Right ventricle myocardium superior (tissue), 1 donor: ENCODE results near the gene GUCY1A1. TPM values are rescaled to one million over a fixed set of nuclear protein-coding genes. Genes with fewer than 3 reads are reported as not detected.

Experiments used
- total RNA-seq: library from RNA; stranded (reverse); fragmentation: NEBNext Ultra II Directional; extraction: Animal tissue kit (Norgen Biotek cat#: 25700); gene quantifications from one replicate; pipeline ENCODE4 v1.2.1, GENCODE V29; 2021
- donor health status: DM: no; HTN: yes; CAD: no; lungs with severe emphysema.

GUCY1A1 gene
- total RNA-seq, 1 donor from 2014 or later, result 82.5 TPM

Other genes starting within 250 kb of the GUCY1A1 start
- 25.1 TPM for gene GUCY1B1, start 92.2 kb downstream of the GUCY1A1 start, total RNA-seq
- gene ASIC5, start 199.4 kb downstream of the GUCY1A1 start, total RNA-seq, result not detected
- gene TDO2, start 236.8 kb downstream of the GUCY1A1 start, total RNA-seq, result not detected